AG04450 (cell line): Measurements from ENCODE around the gene NFIA. TPM values are rescaled to one million over a fixed set of nuclear protein-coding genes. Genes with fewer than 3 reads are reported as not detected.

Experiments
- CTCF ChIA-PET: fragments of 300-600, 350-600 bp; formaldehyde crosslinking; extraction: SDS; loops from one replicate; lab custom pipeline; 2022; ENCODE audit warnings: antibody characterized with exemption, inconsistent platforms; lab: Charles Lee
- POLR2A ChIA-PET: fragments of 350-600 bp; formaldehyde crosslinking; extraction: SDS; loops from one replicate; lab custom pipeline; 2021; ENCODE audit warnings: antibody characterized with exemption, inconsistent platforms; lab: Yijun Ruan, JAX
- DNase-seq: peaks from one replicate; pipeline ENCODE4 v3.0.0-alpha.2; 2011; ENCODE audit warnings: low read depth, low spot score
- H3K27ac ChIP-seq: one replicate; pipeline ENCODE4 v1.5.1; 2012; ENCODE audit warnings: low read depth, low read length, control low read depth
- H3K27me3 ChIP-seq: one replicate; pipeline ENCODE4 v1.6.0; 2012; ENCODE audit warnings: low read length; ENCODE audit not compliant: control insufficient read depth, insufficient read depth
- H3K4me3 ChIP-seq: 2 replicates; pipeline ENCODE4 v1.5.1; 2011; ENCODE audit warnings: mild to moderate bottlenecking, low read depth, low read length, control low read depth
- H3K9me3 ChIP-seq: 2 replicates; pipeline ENCODE4 v1.5.1; 2012; ENCODE audit warnings: low read length; ENCODE audit not compliant: control insufficient read depth, insufficient read depth
- CTCF ChIP-seq: IDR thresholded peaks from 2 replicates; pipeline ENCODE4 v1.5.1; 2011; ENCODE audit warnings: low read depth, low read length, control low read depth, inconsistent platforms
- polyA plus RNA-seq: library from polyadenylated mRNA; depleted of rRNA; stranded (reverse); fragments of >200 nt; gene quantifications from 2 replicates; pipeline ENCODE4 v1.2.3, GENCODE V29; 2011

The NFIA gene
- polyA plus RNA-seq, 1 experiment: 3.9 TPM

GRCh38 chr1:61171346-61171745 lies 89.0 kb downstream of the NFIA start:
- Histone ChIP-seq H3K27me3 (no peaks in the 10 kb centered on the region), H3K27ac (no peak overlapping the region), H3K9me3 (no peaks in the 10 kb centered on the region), H3K4me3 (no peak overlapping the region)
- CTCF ChIA-PET: no interaction called here
- POLR2A ChIA-PET: no interaction called here
- DNase-seq: no peak
- no peak for TF ChIP-seq CTCF

- no peaks in the 10 kb centered on the region for H3K27me3 ChIP-seq
- ChIA-PET CTCF (interaction anchor here (0.8 kb wide), 1 partner anchor 9 kb away, joined by 3 read pairs; no protein-coding TSS in a partner anchor), POLR2A (no interaction called here)
- no peak overlapping the region for H3K4me3 ChIP-seq
- no peak overlapping the region for H3K27ac ChIP-seq
- no peak for DNase-seq
- TF ChIP-seq CTCF: no peak
- no peaks in the 10 kb centered on the region for H3K9me3 ChIP-seq
Observed at GRCh38 chr1:61171974-61172373, 89.6 kb downstream of the NFIA start.

- H3K27me3 ChIP-seq: no peaks in the 10 kb centered on the region
- TF ChIP-seq CTCF: no peak
- no peak overlapping the region for H3K4me3 ChIP-seq
- ChIA-PET POLR2A (no interaction called here), CTCF (interaction anchor here (0.9 kb wide), 1 partner anchor 20 kb away, joined by 3 read pairs; no protein-coding TSS in a partner anchor)
- H3K9me3 ChIP-seq: no peaks in the 10 kb centered on the region
- DNase-seq: no peak
- H3K27ac ChIP-seq: no peak overlapping the region
Observed at GRCh38 chr1:61173118-61173517, 90.8 kb downstream of the NFIA start.

GRCh38 chr1:61174060-61174795 lies 91.9 kb downstream of the NFIA start:
- ChIA-PET CTCF (no interaction called here), POLR2A (no interaction called here)

More at GRCh38 chr1:61174060-61174795, 91.9 kb downstream of the NFIA start:
- H3K4me3 ChIP-seq: no peak overlapping the region
- DNase-seq: no peak
- no peaks in the 10 kb centered on the region for H3K9me3 ChIP-seq
- no peak for TF ChIP-seq CTCF
- H3K27ac ChIP-seq: no peak overlapping the region
- H3K27me3 ChIP-seq: no peaks in the 10 kb centered on the region
